ENCODE data around the gene TMEM30B. TPM values are rescaled to one million over a fixed set of nuclear protein-coding genes. Genes with fewer than 3 reads are reported as not detected.

TMEM30B gene
- total RNA-seq, 1 experiment from 2014 or later, result 0.12 TPM

DNA sequence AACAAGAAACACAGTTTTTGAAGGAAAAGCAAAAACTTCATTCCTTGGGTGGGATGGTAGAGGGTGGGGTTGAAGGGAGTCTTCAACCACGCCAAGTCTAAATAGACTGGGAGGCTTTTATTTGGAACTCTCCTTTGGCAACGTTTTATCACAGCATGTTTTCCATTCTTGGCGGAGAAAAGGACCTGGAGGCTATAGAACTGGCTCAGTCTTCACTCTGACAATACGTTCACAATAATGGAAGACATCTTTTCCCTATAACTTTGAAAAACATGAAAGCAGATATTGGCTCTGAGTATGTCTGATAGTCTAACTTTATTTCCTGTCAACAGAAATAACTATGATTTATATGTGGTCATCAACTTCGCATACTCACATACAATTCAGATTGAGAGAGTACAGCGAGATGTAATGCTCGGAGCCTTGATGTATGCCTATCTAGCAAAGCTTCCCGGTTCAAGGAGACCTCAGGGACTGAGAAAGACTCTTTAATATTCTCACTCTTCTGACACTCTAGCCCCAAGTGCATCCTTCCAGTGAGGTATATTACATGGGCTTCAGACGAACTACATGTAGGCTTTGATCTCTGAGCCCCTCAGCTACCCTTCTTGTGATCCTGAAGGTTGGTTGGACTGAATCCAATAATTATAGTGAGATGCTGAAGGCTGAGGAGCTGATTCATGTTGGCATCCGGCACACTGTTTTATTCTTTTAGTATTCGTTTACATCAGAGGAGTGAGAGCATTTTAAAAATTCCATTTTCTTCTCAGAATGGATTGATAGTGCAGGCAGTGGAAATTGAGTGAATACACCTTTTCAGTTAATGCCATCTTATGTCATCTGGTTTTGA, 14.0 kb downstream of the TMEM30B start:
- DNase-seq (ENCODE audit: low read depth, low spot score) (no peak), ATAC-seq (no peak)
- H2AFZ ChIP-seq (ENCODE audit: low read depth, low read length, poor library complexity, severe bottlenecking), result no peak overlapping the region
- POLR2A ChIA-PET, result interaction anchor here (1.4 kb wide), 1 partner anchor 10 kb away, joined by 3 read pairs; no protein-coding TSS in a partner anchor
- peaks cover 0 to 4% of the 10 kb centered on the region in 2 experiments; a peak in 1 of 4 replicates for H3K4me1 ChIP-seq (ENCODE audit: control insufficient read depth in 1 of 2, insufficient read depth in 2 of 2, low read length in 2 of 2)
- BruUV-seq (replicated peaks), result no TSS peak
- CTCF ChIA-PET, result interaction anchor here (2.7 kb wide), 1 partner anchor 859 kb away, joined by 6 read pairs; no protein-coding TSS in a partner anchor
- H3K27me3 ChIP-seq (ENCODE audit: insufficient read depth, low read length), result no peaks in the 10 kb centered on the region
- no peaks in the 10 kb centered on the region for H3K36me3 ChIP-seq (ENCODE audit: control insufficient read depth in 1 of 2, insufficient read depth in 2 of 2, low read length in 2 of 2)
- H4K20me1 ChIP-seq (ENCODE audit: insufficient read depth), result no peaks in the 10 kb centered on the region
- H3K9me2 ChIP-seq (ENCODE audit: insufficient read depth), result no peaks in the 10 kb centered on the region
- H3K27ac ChIP-seq (ENCODE audit: low read depth, low read length), result no peak overlapping the region
- RAD21 ChIA-PET (ENCODE audit: low non-redundant PET in 1 of 2, low total read pairs in 2 of 2, uncharacterized antibody in 2 of 2, unreplicated experiment in 2 of 2), result no interaction called here
- no peaks in the 10 kb centered on the region for H3K9me3 ChIP-seq (ENCODE audit: control insufficient read depth in 1 of 2, insufficient read depth in 1 of 2, low read depth in 1 of 2, low read length in 2 of 2)
- H3K79me2 ChIP-seq (ENCODE audit: insufficient read depth, low read length), result no peaks in the 10 kb centered on the region
- no peak overlapping the region for H3K4me3 ChIP-seq (replicated peaks in 1 of 2; ENCODE audit: low read depth in 1 of 2, low read length in 2 of 2)
- no peak overlapping the region for H3K9ac ChIP-seq (ENCODE audit: low read length)
- H3K4me2 ChIP-seq (ENCODE audit: low read length), result no peak overlapping the region
- intact Hi-C loops (cut with micrococcal nuclease), result loop anchor here (10.0 kb wide), 1 partner anchor 568 kb away; no protein-coding TSS in a partner anchor
- no peak for TF ChIP-seq ELF1 (IDR thresholded peaks at IDR 0.05; ENCODE audit: borderline replicate concordance, low read depth)
- no peak for TF ChIP-seq SRF (IDR thresholded peaks at IDR 0.05; ENCODE audit: low read depth)

GRCh38 chr14:61266436-61266835, 14.7 kb downstream of the TMEM30B start:
- RAD21 ChIA-PET (ENCODE audit: low non-redundant PET in 1 of 2, low total read pairs in 2 of 2, uncharacterized antibody in 2 of 2, unreplicated experiment in 2 of 2), result no interaction called here
- H3K4me2 ChIP-seq (ENCODE audit: low read length), result no peak overlapping the region
- TF ChIP-seq CBX3 (IDR thresholded peaks at IDR 0.05; ENCODE audit: low read depth) (no peak), CEBPB (IDR thresholded peaks at IDR 0.05; ENCODE audit: low read depth) (no peak), POLR2AphosphoS5 (IDR thresholded peaks at IDR 0.05; ENCODE audit: low read depth, low read length) (no peak), YY1 (IDR thresholded peaks at IDR 0.05; ENCODE audit: extremely low read depth, insufficient replicate concordance, low read depth, low read length) (no peak), RAD21 (IDR thresholded peaks at IDR 0.05; ENCODE audit: low read depth) (no peak), SRF (IDR thresholded peaks at IDR 0.05; ENCODE audit: low read depth) (no peak), JUND (IDR thresholded peaks at IDR 0.05) (no peak), EGR1 (IDR thresholded peaks at IDR 0.05; ENCODE audit: low read depth) (no peak), SP1 (IDR thresholded peaks at IDR 0.05; ENCODE audit: low read depth) (no peak), ZBTB33 (IDR thresholded peaks at IDR 0.05; ENCODE audit: extremely low read depth, insufficient replicate concordance, low read length) (no peak), EZH2phosphoT487 (IDR thresholded peaks at IDR 0.05; ENCODE audit: borderline replicate concordance) (no peak), EZH2 (IDR thresholded peaks at IDR 0.05) (no peak), ATF3 (IDR thresholded peaks at IDR 0.05) (no peak)
- TF ChIP-seq, protein P1, sequence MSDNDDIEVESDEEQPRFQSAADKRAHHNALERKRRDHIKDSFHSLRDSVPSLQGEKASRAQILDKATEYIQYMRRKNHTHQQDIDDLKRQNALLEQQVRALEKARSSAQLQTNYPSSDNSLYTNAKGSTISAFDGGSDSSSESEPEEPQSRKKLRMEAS (IDR thresholded peaks at IDR 0.05), result no peak
- TF ChIP-seq, protein P2, sequence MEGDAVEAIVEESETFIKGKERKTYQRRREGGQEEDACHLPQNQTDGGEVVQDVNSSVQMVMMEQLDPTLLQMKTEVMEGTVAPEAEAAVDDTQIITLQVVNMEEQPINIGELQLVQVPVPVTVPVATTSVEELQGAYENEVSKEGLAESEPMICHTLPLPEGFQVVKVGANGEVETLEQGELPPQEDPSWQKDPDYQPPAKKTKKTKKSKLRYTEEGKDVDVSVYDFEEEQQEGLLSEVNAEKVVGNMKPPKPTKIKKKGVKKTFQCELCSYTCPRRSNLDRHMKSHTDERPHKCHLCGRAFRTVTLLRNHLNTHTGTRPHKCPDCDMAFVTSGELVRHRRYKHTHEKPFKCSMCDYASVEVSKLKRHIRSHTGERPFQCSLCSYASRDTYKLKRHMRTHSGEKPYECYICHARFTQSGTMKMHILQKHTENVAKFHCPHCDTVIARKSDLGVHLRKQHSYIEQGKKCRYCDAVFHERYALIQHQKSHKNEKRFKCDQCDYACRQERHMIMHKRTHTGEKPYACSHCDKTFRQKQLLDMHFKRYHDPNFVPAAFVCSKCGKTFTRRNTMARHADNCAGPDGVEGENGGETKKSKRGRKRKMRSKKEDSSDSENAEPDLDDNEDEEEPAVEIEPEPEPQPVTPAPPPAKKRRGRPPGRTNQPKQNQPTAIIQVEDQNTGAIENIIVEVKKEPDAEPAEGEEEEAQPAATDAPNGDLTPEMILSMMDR (IDR thresholded peaks at IDR 0.05 in 2 of 3, conservative IDR thresholded peaks at IDR 0.05 in 1 of 3; ENCODE audit: borderline replicate concordance in 1 of 3, insufficient read depth in 1 of 3, low read depth in 2 of 3, low read length in 2 of 3), result no peak

More at GRCh38 chr14:61266436-61266835, 14.7 kb downstream of the TMEM30B start:
- POLR2A ChIA-PET, result no interaction called here
- H3K9me3 ChIP-seq (ENCODE audit: control insufficient read depth in 1 of 2, insufficient read depth in 1 of 2, low read depth in 1 of 2, low read length in 2 of 2), result no peaks in the 10 kb centered on the region
- CTCF ChIA-PET, result no interaction called here
- no peak for ATAC-seq
- no peak overlapping the region for H2AFZ ChIP-seq (ENCODE audit: low read depth, low read length, poor library complexity, severe bottlenecking)
- no peak for DNase-seq (ENCODE audit: low read depth, low spot score)
- no peaks in the 10 kb centered on the region for H4K20me1 ChIP-seq (ENCODE audit: insufficient read depth)
- intact Hi-C loops (cut with micrococcal nuclease), result loop anchor here (10.0 kb wide), 1 partner anchor 568 kb away; no protein-coding TSS in a partner anchor
- H3K9ac ChIP-seq (ENCODE audit: low read length), result no peak overlapping the region
- H3K27ac ChIP-seq (ENCODE audit: low read depth, low read length), result no peak overlapping the region
- H3K4me3 ChIP-seq (replicated peaks in 1 of 2; ENCODE audit: low read depth in 1 of 2, low read length in 2 of 2), result no peak overlapping the region
- H3K79me2 ChIP-seq (ENCODE audit: insufficient read depth, low read length), result no peaks in the 10 kb centered on the region
- peaks cover 2 to 5% of the 10 kb centered on the region in 2 experiments; a peak in 3 of 4 replicates for H3K4me1 ChIP-seq (ENCODE audit: control insufficient read depth in 1 of 2, insufficient read depth in 2 of 2, low read length in 2 of 2)
- BruUV-seq (replicated peaks), result no TSS peak
- no peaks in the 10 kb centered on the region for H3K9me2 ChIP-seq (ENCODE audit: insufficient read depth)
- no peaks in the 10 kb centered on the region for H3K27me3 ChIP-seq (ENCODE audit: insufficient read depth, low read length)
- H3K36me3 ChIP-seq (ENCODE audit: control insufficient read depth in 1 of 2, insufficient read depth in 2 of 2, low read length in 2 of 2), result no peaks in the 10 kb centered on the region

All from HCT116 (cell line).